Heart right ventricle (tissue), 16 donors: Measurements from ENCODE around the gene MGAT5. TPM values are rescaled to one million over a fixed set of nuclear protein-coding genes. Genes with fewer than 3 reads are reported as not detected.

Experiments
- ATAC-seq, 8 donors: fragments of 200-7000 bp; cut with Tn5 transposase; one replicate each; pipeline ENCODE4 v1.9.1; 2020; ENCODE audit warnings: mild to moderate bottlenecking in 8 of 8, moderate library complexity in 8 of 8, moderate number of reproducible peaks in 1 of 8
- DNase-seq, 2 donors: peaks; one replicate each; pipeline ENCODE4 v3.0.0-alpha.2; 2020
- H3K27ac ChIP-seq, 10 donors: fragments of 200-600 bp; sonication (generic) in 2 of 10; one replicate each; pipeline versions ENCODE4 v1.5.0 to v1.8.0; 2020 to 2022; ENCODE audit warnings: mild to moderate bottlenecking in 3 of 10
- H3K27me3 ChIP-seq, 7 donors: fragments of 200-600 bp; one replicate each; pipeline ENCODE4 v1.8.0; 2021 to 2022; ENCODE audit warnings: mild to moderate bottlenecking in 2 of 7
- H3K36me3 ChIP-seq, 9 donors: fragments of 200-600 bp; sonication (generic) in 1 of 9; one replicate each; pipeline versions ENCODE4 v1.5.0 to v1.8.0; 2020 to 2022; ENCODE audit warnings: mild to moderate bottlenecking in 2 of 9
- H3K4me1 ChIP-seq, 9 donors: fragments of 200-600 bp; sonication (generic) in 1 of 9; one replicate each; pipeline versions ENCODE4 v1.5.0 to v1.8.0; 2020 to 2022; ENCODE audit warnings: mild to moderate bottlenecking in 4 of 9
- H3K4me3 ChIP-seq, 10 donors: fragments of 200-600 bp; sonication (generic) in 2 of 10; one replicate each; pipeline versions ENCODE4 v1.5.0 to v1.8.0; 2020 to 2022; ENCODE audit warnings: mild to moderate bottlenecking in 7 of 10, moderate library complexity in 2 of 10
- H3K9me3 ChIP-seq, 11 donors: fragments of 200-600 bp in 10 of 11; sonication (generic) in 2 of 11; one replicate each; pipeline versions ENCODE4 v1.5.0 to v1.8.0; 2013 to 2022; ENCODE audit warnings: mild to moderate bottlenecking in 2 of 11, control low read depth in 1 of 11, moderate library complexity in 1 of 11
- CTCF ChIP-seq, 9 donors: fragments of 200-600 bp; sonication (generic) in 2 of 9; IDR thresholded peaks; one replicate each; pipeline versions ENCODE4 v1.5.0 to v1.8.0; 2021 to 2022; ENCODE audit warnings: antibody characterized with exemption in 9 of 9, mild to moderate bottlenecking in 5 of 9, moderate library complexity in 1 of 9
- WGBS, 2 donors: extraction: QIAGEN DNeasy Blood & Tissue Kit; methylation state at CpG; one replicate each; pipeline ENCODE4 v1.1.7; 2013; ENCODE audit warnings: inconsistent platforms in 1 of 2; 5-methylcytosine and 5-hydroxymethylcytosine counted together
- intact Hi-C, 10 donors: fragments of 100-400 bp; cut with DNase I; formaldehyde crosslinking; loops; one replicate each; pipeline versions ENCODE4 v1.11.1 to v1.14.2; 2022
- long read RNA-seq, 3 donors: library from polyadenylated mRNA; unstranded; transcript quantifications; one replicate each; pipeline ENCODE4 v2.0.0, GENCODE V29; 2020 to 2021
- polyA plus RNA-seq, 2 donors: library from polyadenylated mRNA; stranded (reverse); fragments of 200-250 nt; gene quantifications; one replicate each; pipeline ENCODE4 v1.2.3, GENCODE V29; 2013
- total RNA-seq, 10 donors: library from RNA; stranded (reverse); fragmentation: NEBNext Ultra II Directional in 3 of 10; extraction: Animal tissue kit (Norgen Biotek cat#: 25700) in 3 of 10; gene quantifications; one replicate each; pipeline versions ENCODE4 v1.2.1 to v1.2.4, GENCODE V29; 2021 to 2023
- donor health status: Arrhythmogenic right ventricular cardiomyopathy.
- donor health status: ischemic (EF 13 %, LVEDD 7.1; RV severe dilation, severe dysfunction).
- donor health status: healthy with polysubstance abuse.
- donor health status: DM: no; HTN: yes; CAD: no.
- donor health status: DM: no; HTN: no; CAD: no.
- donor health status: ischemic (EF 25% LVEDD 6.9; RV normal size, moderate dysfunction).
- donor health status: ischemic (EF 25% LVEDD 5.7; RV mildly dilated, moderate dysfunction).
- donor health status: healthy.
- donor health status: DM: yes; HTN: yes; CAD: no.
- donor health status: Ischemic cardiomyopathy.
- donor health status: ischemic (EF 35%, LVEDD 5.7; RV mildly dilated, moderate dysfunction).
- donor health status: nonischemic (EF 11% LVEDD 7.7; RV severe dilation, severe dysfunction).
- donor health status: DM: yes; HTN: yes; CAD: no.
- donor health status: PGD.
- donor health status: ischemic (EF 29% LVEDD 5.4; RV normal size, mild dysfunction).
- donor health status: nonischemic (EF 23%, LVEDD 6.1; RV moderate dilation, normal function).

Gene MGAT5, protein sequence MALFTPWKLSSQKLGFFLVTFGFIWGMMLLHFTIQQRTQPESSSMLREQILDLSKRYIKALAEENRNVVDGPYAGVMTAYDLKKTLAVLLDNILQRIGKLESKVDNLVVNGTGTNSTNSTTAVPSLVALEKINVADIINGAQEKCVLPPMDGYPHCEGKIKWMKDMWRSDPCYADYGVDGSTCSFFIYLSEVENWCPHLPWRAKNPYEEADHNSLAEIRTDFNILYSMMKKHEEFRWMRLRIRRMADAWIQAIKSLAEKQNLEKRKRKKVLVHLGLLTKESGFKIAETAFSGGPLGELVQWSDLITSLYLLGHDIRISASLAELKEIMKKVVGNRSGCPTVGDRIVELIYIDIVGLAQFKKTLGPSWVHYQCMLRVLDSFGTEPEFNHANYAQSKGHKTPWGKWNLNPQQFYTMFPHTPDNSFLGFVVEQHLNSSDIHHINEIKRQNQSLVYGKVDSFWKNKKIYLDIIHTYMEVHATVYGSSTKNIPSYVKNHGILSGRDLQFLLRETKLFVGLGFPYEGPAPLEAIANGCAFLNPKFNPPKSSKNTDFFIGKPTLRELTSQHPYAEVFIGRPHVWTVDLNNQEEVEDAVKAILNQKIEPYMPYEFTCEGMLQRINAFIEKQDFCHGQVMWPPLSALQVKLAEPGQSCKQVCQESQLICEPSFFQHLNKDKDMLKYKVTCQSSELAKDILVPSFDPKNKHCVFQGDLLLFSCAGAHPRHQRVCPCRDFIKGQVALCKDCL
- total RNA-seq (100 to 1,000 TPM in 3 of 10 donors, 10 to 100 TPM in 7; 68.9 to 111 (median 94.6) TPM), polyA plus RNA-seq (10 to 100 TPM in 1 of 2 donors, 1 to 10 TPM in 1; 6.4 to 13.1 TPM)
- long read RNA-seq, donor 1, full-length matches to known transcripts = 1 of 60 reads
- long read RNA-seq, donor 1, partial matches to known transcripts = 16 of 60 reads
- long read RNA-seq, donor 1, other reads (novel, unspliced or antisense) = 43 of 60 reads
- long read RNA-seq, donor 2, partial matches to known transcripts = 0 of 79 reads
- long read RNA-seq, donor 2, other reads (novel, unspliced or antisense) = 79 of 79 reads
- long read RNA-seq, donor 3, partial matches to known transcripts = 3 of 140 reads
- long read RNA-seq, donor 3, other reads (novel, unspliced or antisense) = 137 of 140 reads

DNA sequence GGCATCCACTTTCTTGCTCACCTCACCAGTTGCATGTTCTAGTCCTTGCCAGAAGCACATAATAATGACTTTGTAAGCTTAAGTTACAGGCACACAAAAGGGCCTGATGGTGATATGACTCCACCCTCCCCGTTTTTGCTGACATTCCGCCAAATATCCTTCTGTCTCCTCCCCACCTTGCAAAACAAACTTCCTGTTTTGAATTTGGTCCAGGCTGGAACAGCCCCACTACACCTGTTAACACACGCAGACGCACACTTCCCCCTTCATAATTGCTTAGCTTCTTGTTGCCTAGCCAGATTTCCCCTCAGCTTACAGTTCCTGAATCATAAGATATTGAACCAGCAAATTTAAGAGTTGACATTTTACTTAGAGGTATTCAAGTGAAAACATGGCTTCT, at the start of gene MGAT5:
Gene MGAT5, plus strand, starts transcription at position 269 of the 400 bp plus-strand sequence. CDS start 332 bp downstream, outside the sequence.
- no peak for TF ChIP-seq CTCF (IDR thresholded peaks at IDR 0.05)
- H3K4me3 ChIP-seq = no peak within 1 kb of the TSS
- no peaks in the 10 kb centered on the region for H3K9me3 ChIP-seq
- H3K4me1 ChIP-seq = peaks cover 5 to 75% (median 69%) of the 10 kb centered on the region in 9 donors
- no peaks in the 10 kb centered on the region for H3K27me3 ChIP-seq
- H3K36me3 ChIP-seq = peaks cover 0 to 27% (median 0%) of the 10 kb centered on the region in 9 donors
- intact Hi-C loops = loop anchor here in 4 of 10 donors (5.0 to 10.0 kb wide), 3 partner anchors 129 to 369 kb away; no protein-coding TSS in a partner anchor
- ATAC-seq = peak in 6 of 8 donors; percentile 5 to 70 (median 31)
- H3K27ac ChIP-seq = peak within 1 kb of the TSS in 5 of 10 donors; percentile 0 to 37 (median 17)
- WGBS, 2 donors = 35 to 36% methylated on average over 4 of the region's 4 CpGs
- no peak for DNase-seq

- Histone ChIP-seq H3K27ac (peak overlapping the region in 3 of 10 donors; percentile 23 to 63 (median 55)), H3K4me1 (peaks cover 15 to 81% (median 71%) of the 10 kb centered on the region in 9 donors), H3K36me3 (no peaks in the 10 kb centered on the region), H3K4me3 (no peak overlapping the region), H3K27me3 (no peaks in the 10 kb centered on the region), H3K9me3 (no peaks in the 10 kb centered on the region)
- ATAC-seq (no peak), DNase-seq (no peak)
- intact Hi-C loops = loop anchor here (5.0 to 10.0 kb wide), 6 partner anchors 60 to 320 kb away; no protein-coding TSS in a partner anchor
- WGBS, 2 donors = 76 to 84% methylated on average over 3 of the region's 3 CpGs
- no peak for TF ChIP-seq CTCF (IDR thresholded peaks at IDR 0.05)
Observed at GRCh38 chr2:134205087-134205486, 48.8 kb upstream of the MGAT5 start.

GRCh38 chr2:134206031-134206430, 47.8 kb upstream of the MGAT5 start:
- no peaks in the 10 kb centered on the region for H3K27me3 ChIP-seq
- no peak for TF ChIP-seq CTCF (IDR thresholded peaks at IDR 0.05)
- DNase-seq = no peak
- peak in 1 of 8 donors; percentile 23 for ATAC-seq
- peak overlapping the region in 5 of 10 donors; percentile 10 to 63 (median 55) for H3K27ac ChIP-seq
- H3K9me3 ChIP-seq = no peaks in the 10 kb centered on the region
- H3K4me1 ChIP-seq = peaks cover 15 to 72% (median 61%) of the 10 kb centered on the region in 9 donors
- H3K36me3 ChIP-seq = no peaks in the 10 kb centered on the region
- WGBS, 2 donors = 84 to 88% methylated on average over 2 of the region's 2 CpGs
- intact Hi-C loops = loop anchor here (5.0 to 10.0 kb wide), 6 partner anchors 59 to 321 kb away; no protein-coding TSS in a partner anchor
- H3K4me3 ChIP-seq = no peak overlapping the region
